SU-DHL-6 (cell line): Measurements from ENCODE around the gene GLS.
"Not testable (repeated sequence)": the region's sequence is repeated elsewhere in the genome, so short reads cannot be mapped to it uniquely, and the experiment has no call there.

Experiments
- H2AFZ ChIP-seq: fragments of 200-600 bp; sonication (generic); 2 replicates; pipeline ENCODE4 v1.6.1; 2014; ENCODE audit warnings: low read depth, mild to moderate bottlenecking, moderate library complexity, mixed read lengths, antibody characterized with exemption, low read length; ENCODE audit not compliant: severe bottlenecking
- H3F3A ChIP-seq: fragments of 200-600 bp; shearing (Covaris generic); 2 replicates; pipeline ENCODE4 v1.6.0; 2016; ENCODE audit warnings: antibody characterized with exemption, mild to moderate bottlenecking; ENCODE audit not compliant: insufficient read depth
- H3K27ac ChIP-seq: fragments of 200-600 bp; sonication (generic); 2 replicates; pipeline ENCODE4 v1.5.1; 2016; ENCODE audit warnings: low read depth, mild to moderate bottlenecking, low read length, moderate library complexity, mixed read lengths
- H3K27me3 ChIP-seq: fragments of 200-600 bp; sonication (generic), shearing (Covaris generic); 2 replicates; pipeline ENCODE4 v1.6.0; 2014; ENCODE audit warnings: mild to moderate bottlenecking, low read length
- H3K36me3 ChIP-seq: fragments of 200-600 bp; sonication (generic); 2 replicates; pipeline ENCODE4 v1.6.1; 2014; ENCODE audit warnings: mild to moderate bottlenecking, low read length, mixed read lengths
- H3K4me2 ChIP-seq: fragments of 300-600, 200-600 bp; shearing (Covaris generic), sonication (generic); 2 replicates; pipeline ENCODE4 v1.6.0; 2014; ENCODE audit warnings: low read length, low read depth, mild to moderate bottlenecking; ENCODE audit not compliant: poor library complexity, severe bottlenecking
- H3K4me3 ChIP-seq: fragments of 200-600 bp; sonication (generic); 2 replicates; pipeline ENCODE4 v1.5.1; 2014; ENCODE audit warnings: antibody characterized with exemption, low read length, mild to moderate bottlenecking, mixed read lengths; ENCODE audit not compliant: insufficient read depth, poor library complexity, severe bottlenecking
- H3K79me2 ChIP-seq: fragments of 200-600 bp; sonication (generic); 2 replicates; pipeline ENCODE4 v1.6.1; 2014; ENCODE audit warnings: mild to moderate bottlenecking, low read length, moderate library complexity; ENCODE audit not compliant: insufficient read depth
- H3K9ac ChIP-seq: fragments of 200-600 bp; sonication (generic); 2 replicates; pipeline ENCODE4 v1.7.0; 2014; ENCODE audit warnings: mild to moderate bottlenecking, low read length
- H3K9me2 ChIP-seq: fragments of 200-600 bp; sonication (generic); replicated peaks from 2 replicates; pipeline ENCODE4 v1.6.1; 2014; ENCODE audit warnings: low read length; ENCODE audit not compliant: insufficient read depth
- H3K9me3 ChIP-seq: fragments of 200-600 bp; sonication (generic); 2 replicates; pipeline ENCODE4 v1.6.1; 2014; ENCODE audit warnings: low read length, mixed read lengths; ENCODE audit not compliant: insufficient read depth
- H4K20me1 ChIP-seq: fragments of 200-600 bp; sonication (generic); 2 replicates; pipeline ENCODE4 v1.6.1; 2014; ENCODE audit warnings: low read depth, mild to moderate bottlenecking, antibody characterized with exemption, low read length, moderate library complexity, mixed read lengths
- EZH2phosphoT487 ChIP-seq: fragments of 200-600 bp; sonication (generic), shearing (Covaris generic); conservative IDR thresholded peaks from 2 replicates; pipeline ENCODE4 v1.6.1; 2018; ENCODE audit warnings: mild to moderate bottlenecking, antibody characterized with exemption, low read length, moderate library complexity, mixed read lengths
- TF ChIP-seq, protein P1 (sequence below): fragments of 200-600 bp; sonication (generic); IDR thresholded peaks from one replicate; pipeline ENCODE4 v1.5.1; 2017; ENCODE audit warnings: antibody characterized with exemption, mild to moderate bottlenecking, low read length, moderate library complexity; ENCODE audit not compliant: insufficient read depth, poor library complexity, severe bottlenecking

GLS gene

DNA sequence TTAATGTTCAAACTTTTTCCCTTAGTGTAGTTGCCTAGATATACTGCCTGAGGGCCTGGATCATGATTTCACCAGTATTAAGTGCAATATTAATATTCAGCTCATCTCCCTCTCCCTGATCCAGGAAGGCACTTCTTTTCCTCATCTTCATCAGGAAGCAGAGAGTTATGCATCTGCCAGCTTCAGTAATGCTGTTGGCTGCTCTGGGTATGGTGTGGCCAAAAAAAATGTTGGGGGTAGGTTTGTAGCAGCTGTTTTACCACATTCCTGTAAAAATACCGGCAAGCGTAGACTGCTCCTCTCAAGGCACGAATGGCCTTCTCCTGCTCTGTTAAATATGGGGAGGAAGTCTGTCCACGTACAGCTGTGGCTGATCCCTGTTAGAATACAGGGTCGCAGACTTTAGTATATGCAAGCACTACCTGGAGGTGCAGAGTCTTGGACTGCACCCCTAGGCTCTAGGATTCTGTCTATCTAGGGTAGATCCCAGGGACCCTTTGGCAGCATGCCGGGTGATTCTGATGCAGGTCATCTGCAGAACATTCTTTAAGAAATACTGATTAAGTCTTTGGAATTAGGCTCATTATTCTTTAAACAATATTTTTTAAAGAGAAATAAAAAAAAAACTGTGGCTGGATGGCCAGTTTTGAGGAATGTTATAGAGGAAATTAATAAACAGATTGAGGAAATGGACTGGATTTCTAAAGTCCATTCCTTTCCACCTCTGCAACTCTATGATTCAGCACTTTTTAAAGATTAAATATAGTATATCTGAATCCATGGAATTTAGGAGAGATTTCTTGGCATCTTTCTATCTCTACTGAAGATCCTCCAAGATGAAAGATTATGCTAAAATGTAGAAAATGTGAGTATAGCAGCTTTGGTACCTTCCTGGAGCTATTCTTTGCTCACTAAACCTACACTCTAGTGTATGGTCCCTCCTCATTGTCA lies 21.0 kb upstream of the GLS start:
- Histone ChIP-seq H3K4me2 (no peak overlapping the region), H3K9ac (no peak overlapping the region), H3K36me3 (no peaks in the 10 kb centered on the region), H3K9me3 (no peaks in the 10 kb centered on the region), H3K4me3 (no peak overlapping the region), H3K27me3 (no peaks in the 10 kb centered on the region), H2AFZ (no peak overlapping the region), H4K20me1 (no peaks in the 10 kb centered on the region), H3K27ac (no peak overlapping the region), H3K9me2 (no peaks in the 10 kb centered on the region), H3K79me2 (no peaks in the 10 kb centered on the region), H3F3A (no peaks in the 10 kb centered on the region)
- TF ChIP-seq EZH2phosphoT487 = no peak
- TF ChIP-seq, protein P1, sequence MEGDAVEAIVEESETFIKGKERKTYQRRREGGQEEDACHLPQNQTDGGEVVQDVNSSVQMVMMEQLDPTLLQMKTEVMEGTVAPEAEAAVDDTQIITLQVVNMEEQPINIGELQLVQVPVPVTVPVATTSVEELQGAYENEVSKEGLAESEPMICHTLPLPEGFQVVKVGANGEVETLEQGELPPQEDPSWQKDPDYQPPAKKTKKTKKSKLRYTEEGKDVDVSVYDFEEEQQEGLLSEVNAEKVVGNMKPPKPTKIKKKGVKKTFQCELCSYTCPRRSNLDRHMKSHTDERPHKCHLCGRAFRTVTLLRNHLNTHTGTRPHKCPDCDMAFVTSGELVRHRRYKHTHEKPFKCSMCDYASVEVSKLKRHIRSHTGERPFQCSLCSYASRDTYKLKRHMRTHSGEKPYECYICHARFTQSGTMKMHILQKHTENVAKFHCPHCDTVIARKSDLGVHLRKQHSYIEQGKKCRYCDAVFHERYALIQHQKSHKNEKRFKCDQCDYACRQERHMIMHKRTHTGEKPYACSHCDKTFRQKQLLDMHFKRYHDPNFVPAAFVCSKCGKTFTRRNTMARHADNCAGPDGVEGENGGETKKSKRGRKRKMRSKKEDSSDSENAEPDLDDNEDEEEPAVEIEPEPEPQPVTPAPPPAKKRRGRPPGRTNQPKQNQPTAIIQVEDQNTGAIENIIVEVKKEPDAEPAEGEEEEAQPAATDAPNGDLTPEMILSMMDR = no peak

DNA sequence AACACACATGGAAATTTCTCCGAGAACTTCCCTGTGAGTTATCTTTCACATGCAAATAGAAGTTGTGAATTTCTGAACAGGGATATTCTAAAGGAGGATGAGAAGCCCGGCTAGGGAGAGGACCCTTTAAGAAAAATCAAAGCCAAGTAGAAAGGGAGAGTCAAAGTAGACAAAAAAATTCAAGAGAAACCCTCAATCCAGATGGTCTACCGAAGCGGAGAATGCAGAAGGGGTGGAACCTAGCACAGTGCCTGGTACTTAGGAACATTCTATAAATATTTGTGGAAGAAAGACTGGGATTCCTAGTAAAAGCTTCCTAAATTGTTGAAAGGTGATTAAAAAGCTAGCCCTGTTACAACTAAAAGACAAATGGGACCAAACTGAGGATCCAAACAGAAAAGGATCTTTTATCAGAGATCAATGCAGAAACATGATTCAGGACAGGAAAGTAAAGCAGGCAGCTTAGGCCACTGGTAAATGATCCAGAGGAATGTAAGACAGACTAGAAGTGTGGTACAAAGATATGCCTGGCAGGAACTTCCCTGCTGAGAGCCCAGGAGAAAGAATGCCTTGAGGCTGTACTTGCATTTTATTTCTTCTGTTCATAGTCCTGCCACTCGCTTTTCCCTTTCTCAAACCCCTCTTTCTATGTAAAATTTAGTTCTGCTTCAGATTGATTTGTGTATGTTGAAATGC lies 19.5 kb upstream of the GLS start:
- Histone ChIP-seq H3K79me2 (no peaks in the 10 kb centered on the region), H3K9ac (no peak overlapping the region), H4K20me1 (no peaks in the 10 kb centered on the region), H3K36me3 (no peaks in the 10 kb centered on the region), H3K4me2 (no peak overlapping the region), H3K4me3 (no peak overlapping the region), H3K9me2 (no peaks in the 10 kb centered on the region), H3K27ac (no peak overlapping the region), H3K9me3 (no peaks in the 10 kb centered on the region), H3K27me3 (no peaks in the 10 kb centered on the region), H3F3A (no peaks in the 10 kb centered on the region), H2AFZ (no peak overlapping the region)
- TF ChIP-seq, protein P1 = no peak
- no peak for TF ChIP-seq EZH2phosphoT487

DNA sequence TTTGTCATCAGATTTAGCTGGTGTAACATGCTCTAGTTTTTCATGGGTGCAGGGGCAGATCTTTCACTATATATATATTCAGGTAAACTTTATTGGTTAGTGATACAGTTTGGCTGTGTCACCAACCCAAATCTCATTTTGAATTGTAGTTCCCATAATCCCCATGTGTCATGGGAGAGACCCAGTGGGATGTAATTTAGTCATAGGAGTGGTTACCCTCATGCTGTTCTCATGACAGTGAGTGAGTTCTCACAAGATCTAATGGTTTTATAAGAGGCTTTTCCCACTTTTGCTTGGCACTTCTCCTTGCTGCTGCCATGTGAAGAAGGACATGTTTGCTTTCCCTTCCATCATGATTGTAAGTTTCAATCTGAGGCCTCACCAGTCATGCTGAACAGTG lies 18.5 kb upstream of the GLS start:
- not testable (repeated sequence) for H3K9me3 ChIP-seq, H3K4me2 ChIP-seq, H3K27me3 ChIP-seq, H3F3A ChIP-seq, H3K36me3 ChIP-seq, H3K27ac ChIP-seq, H3K4me3 ChIP-seq, H3K9ac ChIP-seq, H2AFZ ChIP-seq, H4K20me1 ChIP-seq, H3K79me2 ChIP-seq, H3K9me2 ChIP-seq

DNA sequence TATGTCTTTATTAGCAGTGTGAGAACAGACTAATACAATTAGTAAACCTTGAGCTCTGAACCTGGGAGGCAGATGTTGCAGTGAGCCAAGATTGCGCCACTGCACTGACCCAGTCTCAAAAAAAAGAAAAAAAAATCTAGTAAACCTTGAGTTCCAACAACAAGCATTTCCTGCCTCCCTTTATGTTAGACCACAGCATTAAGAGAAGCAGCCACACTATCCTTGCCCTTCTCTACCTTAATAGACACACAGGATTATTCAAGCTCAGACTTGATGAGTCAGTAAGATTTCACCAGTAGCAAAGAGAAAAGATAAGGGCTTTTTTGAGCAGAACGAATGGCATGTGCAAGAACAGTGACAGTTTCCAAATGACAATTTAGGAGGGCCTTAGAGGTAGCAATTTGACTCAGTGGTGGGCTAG lies 18.0 kb upstream of the GLS start:
- H3K27ac ChIP-seq = no peak overlapping the region
- no peaks in the 10 kb centered on the region for H3K36me3 ChIP-seq
- no peak overlapping the region for H3K9ac ChIP-seq
- no peaks in the 10 kb centered on the region for H4K20me1 ChIP-seq
- no peaks in the 10 kb centered on the region for H3K79me2 ChIP-seq
- no peaks in the 10 kb centered on the region for H3K9me3 ChIP-seq
- no peaks in the 10 kb centered on the region for H3F3A ChIP-seq
- TF ChIP-seq, protein P1 = no peak
- TF ChIP-seq EZH2phosphoT487 = no peak
- no peaks in the 10 kb centered on the region for H3K27me3 ChIP-seq
- H2AFZ ChIP-seq = no peak overlapping the region
- H3K4me3 ChIP-seq = no peak overlapping the region
- H3K9me2 ChIP-seq = no peaks in the 10 kb centered on the region
- H3K4me2 ChIP-seq = no peak overlapping the region
